Measurements from ENCODE around the gene BCL6. TPM values are rescaled to one million over a fixed set of nuclear protein-coding genes. Genes with fewer than 3 reads are reported as not detected.
"Not testable (repeated sequence)": the region's sequence is repeated elsewhere in the genome, so short reads cannot be mapped to it uniquely, and the experiment has no call there.

Gene BCL6
- total RNA-seq, 6 experiments from 2014 or later = 28.0 to 36.5 (median 31.1) TPM

GRCh38 chr3:187684444-187684843, 60.8 kb downstream of the BCL6 start:
- no peak overlapping the region for H3K4me3 Mint-ChIP-seq
- H3K27ac Mint-ChIP-seq = no peak overlapping the region
- H3K27me3 Mint-ChIP-seq (ENCODE audit: insufficient read depth) = peaks cover 27% of the 10 kb centered on the region
- peaks cover 14% of the 10 kb centered on the region for H3K4me1 Mint-ChIP-seq (ENCODE audit: low read depth)
- peaks cover 8% of the 10 kb centered on the region for H3K36me3 Mint-ChIP-seq (ENCODE audit: low read depth)
- DNase-seq = no peak
- TF ChIP-seq CTCF (IDR thresholded peaks at IDR 0.05) = no peak
- H3K9me3 Mint-ChIP-seq = peaks cover 26% of the 10 kb centered on the region

- not testable (repeated sequence) for H3K27ac Mint-ChIP-seq; H3K4me3 Mint-ChIP-seq; H3K36me3 Mint-ChIP-seq (ENCODE audit: low read depth); DNase-seq
- Mint-ChIP-seq H3K4me1 (ENCODE audit: low read depth) (peaks cover 35% of the 10 kb centered on the region), H3K9me3 (peaks cover 21% of the 10 kb centered on the region), H3K27me3 (ENCODE audit: insufficient read depth) (peaks cover 13% of the 10 kb centered on the region)
Measured at GRCh38 chr3:187681756-187682155, 63.5 kb downstream of the BCL6 start.

DNA sequence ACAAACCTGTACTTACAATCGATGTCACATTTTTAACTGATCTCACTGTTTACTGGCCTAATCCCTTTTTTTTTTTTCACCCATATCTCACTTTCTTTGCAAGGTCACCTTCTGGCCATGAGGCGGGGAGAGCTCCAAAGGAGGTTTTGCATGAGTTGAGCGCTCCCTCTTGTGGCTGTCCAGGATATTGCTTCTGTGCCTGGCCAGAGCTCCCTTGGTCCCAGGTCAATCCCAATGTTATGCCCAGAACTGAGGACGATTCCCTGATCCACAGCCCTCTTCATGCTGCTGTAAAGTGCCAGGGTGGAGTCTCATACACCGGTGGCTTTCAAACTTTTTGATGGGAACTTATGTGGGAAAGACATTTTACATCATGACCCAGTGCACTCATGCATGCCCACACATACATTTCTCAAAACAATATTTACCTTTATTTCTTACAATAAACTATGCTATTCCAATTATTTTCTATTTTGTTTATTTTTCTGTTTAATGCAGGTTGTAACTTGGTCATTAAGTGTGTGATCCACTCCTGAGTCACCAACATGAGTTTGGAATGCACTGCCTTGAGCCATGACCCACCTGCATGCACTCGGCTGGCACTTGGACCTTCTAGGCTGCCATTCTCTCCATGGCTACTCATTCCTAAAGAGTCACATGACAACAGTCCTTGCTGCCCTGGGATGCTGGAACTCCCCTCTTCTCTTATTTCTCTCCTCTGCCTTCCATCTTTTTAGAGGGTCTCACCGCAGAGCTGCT, 65.5 kb downstream of the BCL6 start:
- Mint-ChIP-seq H3K9me3 (peaks cover 6% of the 10 kb centered on the region; the same call in 1 of the 2 replicates), H3K4me3 (no peak overlapping the region), H3K27ac (no peak overlapping the region), H3K4me1 (ENCODE audit: low read depth) (peaks cover 34% of the 10 kb centered on the region), H3K36me3 (ENCODE audit: low read depth) (no peaks in the 10 kb centered on the region), H3K27me3 (ENCODE audit: insufficient read depth) (peaks cover 10% of the 10 kb centered on the region)
- peak; percentile 93 for TF ChIP-seq CTCF (IDR thresholded peaks at IDR 0.05)
- peak; percentile 55 for DNase-seq

DNA sequence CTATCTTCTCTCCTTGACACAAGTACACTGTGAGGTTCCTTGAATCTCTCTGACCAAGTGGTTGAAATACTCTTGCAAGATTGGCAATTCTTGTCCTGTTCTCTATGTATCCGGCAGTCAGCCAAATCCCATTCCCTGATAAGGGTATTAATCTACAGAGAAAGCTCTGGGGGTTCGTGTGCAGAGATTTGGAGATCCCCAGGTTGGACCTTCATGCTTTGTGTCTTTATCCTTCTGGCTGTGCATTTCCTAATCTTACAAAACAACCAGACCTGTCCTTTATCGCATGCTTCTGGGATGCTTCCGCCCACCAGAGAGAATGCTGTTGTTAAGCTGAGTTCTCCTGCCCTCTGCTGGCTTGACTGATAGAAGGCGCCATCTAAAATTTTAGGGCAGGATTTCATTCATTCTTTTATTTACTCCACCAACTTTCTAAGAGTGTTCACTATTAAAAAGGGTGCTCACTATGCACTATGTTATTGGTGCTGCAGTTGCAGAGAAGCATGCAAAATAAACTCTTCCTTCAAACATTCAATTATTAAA, 66.5 kb downstream of the BCL6 start:
- Mint-ChIP-seq H3K4me1 (ENCODE audit: low read depth) (peaks cover 38% of the 10 kb centered on the region), H3K4me3 (no peak overlapping the region), H3K9me3 (no peaks in the 10 kb centered on the region), H3K27me3 (ENCODE audit: insufficient read depth) (peaks cover 10% of the 10 kb centered on the region), H3K36me3 (ENCODE audit: low read depth) (no peaks in the 10 kb centered on the region), H3K27ac (peak overlapping the region; percentile 32; the same call in 1 of the 2 replicates)
- peak; percentile 66 for DNase-seq
- TF ChIP-seq CTCF (IDR thresholded peaks at IDR 0.05) = peak; percentile 81

GRCh38 chr3:187677604-187678003, 67.7 kb downstream of the BCL6 start:
- H3K36me3 Mint-ChIP-seq (ENCODE audit: low read depth) = no peaks in the 10 kb centered on the region
- no peaks in the 10 kb centered on the region for H3K9me3 Mint-ChIP-seq
- H3K4me1 Mint-ChIP-seq (ENCODE audit: low read depth) = peaks cover 49% of the 10 kb centered on the region
- no peak overlapping the region for H3K27ac Mint-ChIP-seq
- H3K4me3 Mint-ChIP-seq = no peak overlapping the region
- peaks cover 5% of the 10 kb centered on the region for H3K27me3 Mint-ChIP-seq (ENCODE audit: insufficient read depth)
- no peak for DNase-seq
- TF ChIP-seq CTCF (IDR thresholded peaks at IDR 0.05) = no peak

- Mint-ChIP-seq H3K4me3 (no peak overlapping the region), H3K36me3 (ENCODE audit: low read depth) (no peaks in the 10 kb centered on the region), H3K27ac (peak overlapping the region; percentile 43; the same call in 1 of the 2 replicates), H3K9me3 (no peaks in the 10 kb centered on the region), H3K4me1 (ENCODE audit: low read depth) (peaks cover 32% of the 10 kb centered on the region), H3K27me3 (ENCODE audit: insufficient read depth) (peaks cover 16% of the 10 kb centered on the region)
- no peak for TF ChIP-seq CTCF (IDR thresholded peaks at IDR 0.05)
- DNase-seq = peak; percentile 46
Measured at GRCh38 chr3:187673012-187673411, 72.3 kb downstream of the BCL6 start.

Data from HFFc6 (cell line).